Measurements from ENCODE around the gene TMEM184A. TPM values are rescaled to one million over a fixed set of nuclear protein-coding genes. Genes with fewer than 3 reads are reported as not detected.
A peak's percentile ranks its signal among the peaks of the same experiment; 100 is the strongest.

The TMEM184A gene
- under 1 TPM in 2 of 4 donors, not detected in 2; 0.23 to 0.42 TPM for total RNA-seq

DNA sequence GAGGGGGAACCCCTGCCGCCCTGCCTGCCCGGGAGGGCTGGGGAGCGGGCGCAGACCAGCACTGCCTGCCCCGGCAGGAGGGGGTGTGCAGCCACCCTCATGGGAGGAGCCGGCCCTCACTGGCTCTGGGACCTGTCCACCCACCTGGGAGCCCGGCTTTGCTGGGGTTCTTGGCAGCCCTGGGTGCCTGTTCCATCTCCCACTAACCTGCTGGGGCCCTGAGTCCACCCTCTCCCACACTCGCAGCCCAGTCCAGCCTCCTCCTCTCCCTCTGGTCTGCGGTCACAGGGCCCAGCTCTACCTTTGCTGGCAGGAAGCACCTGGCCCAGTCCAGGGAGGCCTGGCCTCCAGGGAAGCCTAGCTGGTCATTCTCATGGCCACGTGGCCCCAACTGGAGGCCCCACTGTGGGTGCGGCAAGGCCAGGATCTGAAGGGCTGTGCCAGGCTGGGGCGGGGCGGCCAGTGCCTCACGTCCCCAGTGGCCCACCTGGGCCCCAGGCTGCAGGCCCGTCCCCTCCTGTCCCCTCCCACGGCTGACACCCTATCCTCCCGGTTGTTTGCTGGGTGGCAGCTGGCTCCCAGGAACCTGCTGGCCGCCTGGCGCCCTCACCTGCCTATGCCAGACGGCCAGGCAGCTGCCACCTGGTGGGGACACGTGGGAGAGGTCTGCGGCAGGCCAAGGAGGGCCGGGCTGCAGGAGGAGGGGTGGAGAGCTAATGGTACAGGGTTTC lies at the start of gene TMEM184A:
TSS of gene TMEM184A (minus strand) at position 393 of the 731 bp plus-strand sequence. CDS start 721 bp downstream, outside the sequence.
- TF ChIP-seq POLR2AphosphoS5 (IDR thresholded peaks at IDR 0.05) (no peak), CTCF (IDR thresholded peaks at IDR 0.05) (peak in 1 of 3 experiments; percentile 18)
- WGBS: 52% methylated on average over 7 of the region's 23 CpGs
- Histone ChIP-seq H3K9me3 (no peaks in the 10 kb centered on the region), H3K27me3 (peaks cover 0 to 44% (median 0%) of the 10 kb centered on the region in 4 donors), H3K27ac (replicated peaks in 1 of 4) (no peak within 1 kb of the TSS), H3K36me3 (no peaks in the 10 kb centered on the region), H3K4me3 (peak within 1 kb of the TSS in 1 of 4 donors; percentile 12), H3K4me1 (peaks cover 14 to 26% (median 15%) of the 10 kb centered on the region in 4 donors)
- intact Hi-C loops (cut with DNase I): no loop called here
- DNase-seq (ENCODE audit: extremely low spot score): no peak

GRCh38 chr7:1604383-1604782 lies 48.4 kb upstream of the TMEM184A start:
- Histone ChIP-seq H3K9me3 (no peaks in the 10 kb centered on the region), H3K27ac (replicated peaks in 1 of 4) (no peak overlapping the region), H3K36me3 (no peaks in the 10 kb centered on the region), H3K4me3 (no peak overlapping the region), H3K4me1 (no peaks in the 10 kb centered on the region), H3K27me3 (peaks cover 0 to 90% (median 4%) of the 10 kb centered on the region in 4 donors)
- 67% methylated on average over 2 of the region's 2 CpGs for WGBS
- no peak for TF ChIP-seq EP300 (IDR thresholded peaks at IDR 0.05)
- no peak for TF ChIP-seq CTCF (IDR thresholded peaks at IDR 0.05)
- no peak for TF ChIP-seq POLR2AphosphoS5 (IDR thresholded peaks at IDR 0.05)
- TF ChIP-seq POLR2A (IDR thresholded peaks at IDR 0.05; ENCODE audit: low read depth): no peak
- intact Hi-C loops (cut with DNase I): no loop called here
- no peak for DNase-seq (ENCODE audit: extremely low spot score)

GRCh38 chr7:1603346-1604225 lies 47.6 kb upstream of the TMEM184A start:
- TF ChIP-seq POLR2A (IDR thresholded peaks at IDR 0.05; ENCODE audit: low read depth): no peak
- no peak for TF ChIP-seq CTCF (IDR thresholded peaks at IDR 0.05)
- TF ChIP-seq POLR2AphosphoS5 (IDR thresholded peaks at IDR 0.05): no peak
- no peak for TF ChIP-seq EP300 (IDR thresholded peaks at IDR 0.05)
- Histone ChIP-seq H3K4me3 (no peak overlapping the region), H3K27me3 (peaks cover 0 to 89% (median 4%) of the 10 kb centered on the region in 4 donors), H3K4me1 (no peaks in the 10 kb centered on the region), H3K36me3 (no peaks in the 10 kb centered on the region), H3K9me3 (no peaks in the 10 kb centered on the region), H3K27ac (replicated peaks in 1 of 4) (no peak overlapping the region)
- DNase-seq (ENCODE audit: extremely low spot score): no peak
- intact Hi-C loops (cut with DNase I): no loop called here
- 79% methylated on average over 31 of the region's 41 CpGs for WGBS

DNA sequence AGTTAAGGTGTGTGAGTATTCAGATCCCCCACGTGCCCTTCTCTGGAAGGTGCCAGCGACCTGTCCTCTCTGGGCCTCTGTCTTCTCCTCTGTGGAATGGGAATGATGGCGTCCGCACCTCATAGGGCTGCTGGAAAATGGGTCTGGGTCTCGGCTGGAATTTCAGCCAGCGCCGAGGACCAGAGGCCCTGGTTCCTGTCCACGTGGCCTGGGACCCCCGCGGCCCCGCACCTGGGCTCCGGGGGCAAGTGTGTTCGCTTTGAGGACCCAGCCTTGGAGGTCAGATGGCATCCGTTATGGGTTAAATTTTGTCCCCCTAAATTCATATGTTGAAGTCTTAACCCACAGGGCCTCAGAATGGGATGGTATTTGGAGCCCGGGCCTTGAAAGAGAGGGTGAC lies 46.4 kb upstream of the TMEM184A start:
- DNase-seq (ENCODE audit: extremely low spot score): no peak
- intact Hi-C loops (cut with DNase I): no loop called here
- Histone ChIP-seq H3K9me3 (no peaks in the 10 kb centered on the region), H3K4me3 (no peak overlapping the region), H3K36me3 (no peaks in the 10 kb centered on the region), H3K4me1 (no peaks in the 10 kb centered on the region), H3K27ac (replicated peaks in 1 of 4) (no peak overlapping the region), H3K27me3 (peaks cover 0 to 89% (median 4%) of the 10 kb centered on the region in 4 donors)
- TF ChIP-seq POLR2AphosphoS5 (IDR thresholded peaks at IDR 0.05): no peak
- no peak for TF ChIP-seq EP300 (IDR thresholded peaks at IDR 0.05)
- TF ChIP-seq CTCF (IDR thresholded peaks at IDR 0.05): no peak
- 93% methylated on average over 5 of the region's 15 CpGs for WGBS

Measured in esophagus muscularis mucosa (tissue), 4 donors.